ENCODE measurements around the gene MAP3K13.

GRCh38 chr3:185421577-185422232, 58.8 kb downstream of the MAP3K13 start:
- TF ChIP-seq CTCF (IDR thresholded peaks at IDR 0.05) (no peak), ZFX (IDR thresholded peaks at IDR 0.05; ENCODE audit: borderline replicate concordance) (no peak)

Measured in 22Rv1 (cell line).